Astrocyte of the spinal cord (primary cell): Measurements from ENCODE around the gene FBN1.

Experiments used
- DNase-seq: peaks from one replicate; pipeline ENCODE4 v3.0.0; 2011; ENCODE audit warnings: low read depth, low spot score
- H3K4me3 ChIP-seq: 2 replicates; pipeline ENCODE4 v1.5.1; 2011; ENCODE audit warnings: low read depth, mild to moderate bottlenecking, low read length, moderate library complexity
- in situ Hi-C: cut with HindIII; loops from 2 replicates; pipeline ENCODE4 v1.10.0; 2017; ENCODE audit warnings: low sequenced_read_pairs
- TF ChIP-seq, protein P1 (sequence below): IDR thresholded peaks from 2 replicates; pipeline ENCODE4 v1.5.1; 2012; ENCODE audit warnings: low read depth, mild to moderate bottlenecking, low read length, inconsistent platforms

FBN1 gene

DNA sequence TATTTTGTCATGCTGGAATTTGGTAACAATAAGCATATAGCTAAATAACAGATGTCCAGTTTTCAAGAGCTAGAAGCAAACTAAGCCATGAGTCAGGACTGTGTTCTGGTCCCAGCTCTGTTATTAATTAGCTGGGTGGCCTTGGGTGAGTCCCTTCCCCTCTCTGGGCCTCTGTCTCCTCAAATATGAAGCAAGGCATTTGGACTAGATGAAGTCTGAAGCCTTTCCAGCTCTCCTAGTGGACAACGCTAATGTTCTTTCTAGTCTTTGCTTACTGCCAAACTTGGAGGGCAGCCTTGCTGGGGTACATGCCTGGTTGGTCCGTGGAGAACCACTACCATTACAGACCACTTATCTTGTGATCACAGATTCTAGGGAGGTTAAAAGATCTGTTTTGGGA is 186.6 kb downstream of the FBN1 start:
- TF ChIP-seq, protein P1, sequence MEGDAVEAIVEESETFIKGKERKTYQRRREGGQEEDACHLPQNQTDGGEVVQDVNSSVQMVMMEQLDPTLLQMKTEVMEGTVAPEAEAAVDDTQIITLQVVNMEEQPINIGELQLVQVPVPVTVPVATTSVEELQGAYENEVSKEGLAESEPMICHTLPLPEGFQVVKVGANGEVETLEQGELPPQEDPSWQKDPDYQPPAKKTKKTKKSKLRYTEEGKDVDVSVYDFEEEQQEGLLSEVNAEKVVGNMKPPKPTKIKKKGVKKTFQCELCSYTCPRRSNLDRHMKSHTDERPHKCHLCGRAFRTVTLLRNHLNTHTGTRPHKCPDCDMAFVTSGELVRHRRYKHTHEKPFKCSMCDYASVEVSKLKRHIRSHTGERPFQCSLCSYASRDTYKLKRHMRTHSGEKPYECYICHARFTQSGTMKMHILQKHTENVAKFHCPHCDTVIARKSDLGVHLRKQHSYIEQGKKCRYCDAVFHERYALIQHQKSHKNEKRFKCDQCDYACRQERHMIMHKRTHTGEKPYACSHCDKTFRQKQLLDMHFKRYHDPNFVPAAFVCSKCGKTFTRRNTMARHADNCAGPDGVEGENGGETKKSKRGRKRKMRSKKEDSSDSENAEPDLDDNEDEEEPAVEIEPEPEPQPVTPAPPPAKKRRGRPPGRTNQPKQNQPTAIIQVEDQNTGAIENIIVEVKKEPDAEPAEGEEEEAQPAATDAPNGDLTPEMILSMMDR = no peak
- DNase-seq = no peak
- in situ Hi-C loops = no loop called here
- no peak overlapping the region for H3K4me3 ChIP-seq

DNA sequence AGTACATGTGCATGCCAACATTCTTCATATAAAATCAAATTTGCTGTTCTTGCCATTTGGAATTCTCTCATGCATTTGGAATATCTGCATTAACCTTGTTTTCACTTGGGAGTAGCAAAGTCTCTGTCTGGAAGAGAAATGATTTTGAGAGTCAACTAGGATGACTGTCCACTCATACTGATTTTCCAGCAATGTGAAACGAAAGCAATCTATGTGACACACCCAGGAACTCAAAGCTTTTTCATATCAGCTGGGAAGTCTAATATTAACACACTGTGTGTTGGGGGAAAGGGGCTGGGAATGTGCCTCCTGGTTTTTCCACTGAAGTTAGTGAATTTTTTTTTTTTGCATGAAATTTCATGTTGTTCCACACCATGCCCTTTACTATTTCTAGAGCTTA is 189.4 kb downstream of the FBN1 start:
- TF ChIP-seq, protein P1 = no peak
- no peak overlapping the region for H3K4me3 ChIP-seq
- in situ Hi-C loops = no loop called here
- no peak for DNase-seq

DNA sequence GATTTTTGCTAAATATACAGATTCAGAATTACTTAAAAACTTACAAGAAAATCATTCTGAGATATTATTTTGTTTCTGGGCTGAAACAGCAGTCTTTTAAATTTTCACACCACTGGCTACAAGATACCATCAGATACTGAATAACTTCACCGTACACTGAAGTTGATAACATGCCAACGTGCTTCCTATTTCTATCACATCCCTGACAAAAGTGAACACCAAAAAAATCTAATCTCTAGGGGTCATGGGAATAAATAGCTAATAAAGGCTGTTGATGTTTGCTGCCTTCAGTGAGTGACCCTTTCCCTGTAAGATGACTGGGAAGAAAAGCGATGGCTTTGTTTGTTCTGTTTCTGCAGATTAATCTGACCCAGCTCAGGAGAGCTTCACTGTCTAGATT is 193.8 kb downstream of the FBN1 start:
- DNase-seq = no peak
- TF ChIP-seq, protein P1 = no peak
- in situ Hi-C loops = no loop called here
- H3K4me3 ChIP-seq = no peak overlapping the region

DNA sequence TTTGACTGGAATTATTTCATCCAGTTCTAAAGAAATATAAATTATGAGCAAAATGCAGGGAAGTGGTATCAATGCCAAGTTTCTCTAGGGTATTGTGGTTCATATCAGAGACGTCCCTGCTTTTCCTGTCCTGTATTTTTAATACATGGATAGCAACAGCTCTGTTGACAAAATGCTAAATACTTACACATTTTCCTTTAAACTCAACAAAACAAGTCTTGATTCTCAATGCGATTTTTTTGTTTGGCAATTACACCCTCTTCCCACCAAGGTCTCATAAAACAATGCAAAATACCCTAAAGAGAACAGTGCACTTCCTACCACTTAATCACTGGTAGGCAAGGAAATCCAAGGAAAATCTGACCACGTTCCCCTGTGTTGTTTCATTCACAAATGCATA is 194.3 kb downstream of the FBN1 start:
- TF ChIP-seq, protein P1 = no peak
- DNase-seq = no peak
- in situ Hi-C loops = no loop called here
- no peak overlapping the region for H3K4me3 ChIP-seq

DNA sequence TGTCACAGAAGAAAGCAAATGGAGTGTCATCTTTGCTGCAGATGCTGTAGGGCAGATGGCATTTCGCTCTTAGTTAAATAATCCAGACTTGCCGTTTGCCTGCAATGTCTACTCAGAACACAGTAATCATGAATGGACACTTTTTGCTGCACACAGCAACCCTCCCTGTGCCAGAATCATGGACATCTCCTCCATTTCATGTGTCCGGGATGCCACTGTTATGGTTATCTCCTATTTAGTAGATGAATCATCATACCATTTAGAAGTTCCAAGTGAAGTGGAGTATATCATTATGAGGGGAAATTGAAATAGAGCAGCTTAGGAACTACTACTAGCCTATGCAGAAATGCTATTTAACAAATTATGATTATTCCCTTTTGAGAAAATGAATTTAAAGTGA is 195.8 kb downstream of the FBN1 start:
- in situ Hi-C loops = no loop called here
- DNase-seq = no peak
- no peak overlapping the region for H3K4me3 ChIP-seq
- TF ChIP-seq, protein P1 = no peak

DNA sequence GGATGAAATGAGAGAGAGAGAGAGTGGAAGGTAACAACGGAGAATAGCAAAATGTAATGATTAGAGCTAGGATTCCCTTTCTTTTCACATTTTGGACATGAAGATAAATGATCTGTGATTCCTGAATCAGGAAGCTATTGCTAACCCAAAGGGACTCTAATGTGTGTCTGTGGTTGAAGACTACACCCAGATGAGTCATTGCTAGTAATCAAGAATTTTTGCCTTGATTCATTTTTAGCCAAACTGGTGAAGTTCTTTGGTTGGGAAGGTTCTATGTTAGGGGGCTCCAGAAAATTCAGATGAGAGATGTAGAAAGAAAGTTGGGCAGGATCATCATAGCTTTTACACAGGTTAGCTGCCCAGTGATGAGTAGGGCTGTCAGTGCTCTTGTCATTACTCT is 197.9 kb downstream of the FBN1 start:
- DNase-seq = peak; percentile 65
- TF ChIP-seq, protein P1 = no peak
- in situ Hi-C loops = no loop called here
- no peak overlapping the region for H3K4me3 ChIP-seq

DNA sequence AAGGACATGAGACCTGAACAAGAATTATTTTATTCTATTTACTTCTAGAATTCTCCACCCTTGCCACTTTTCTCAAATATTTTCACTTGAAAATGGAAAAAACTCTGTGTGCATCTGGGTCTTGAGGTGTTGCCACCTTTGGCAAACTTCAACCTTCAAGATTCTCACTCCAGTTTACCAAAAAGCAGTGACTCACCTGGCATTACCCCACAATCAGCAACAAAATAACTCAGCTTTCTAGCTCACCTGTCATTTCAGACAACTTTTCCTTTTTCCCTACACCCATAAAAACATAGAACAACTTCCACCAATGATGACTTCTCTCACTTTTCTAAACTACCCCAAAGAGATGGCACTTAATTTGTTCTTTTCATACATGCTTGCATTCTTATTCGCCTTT is 198.5 kb downstream of the FBN1 start:
- in situ Hi-C loops = no loop called here
- TF ChIP-seq, protein P1 = no peak
- DNase-seq = no peak
- no peak overlapping the region for H3K4me3 ChIP-seq
